B cell (primary cell): ENCODE results near the gene SUMO3. TPM values are rescaled to one million over a fixed set of nuclear protein-coding genes. Genes with fewer than 3 reads are reported as not detected.

Experiments
- ATAC-seq: fragments of 200-7000 bp; cut with Tn5 transposase; one replicate; pipeline ENCODE4 v1.10.0; 2021; ENCODE audit warnings: low read depth, mild to moderate bottlenecking, moderate number of reproducible peaks, moderate library complexity
- CTCF ChIA-PET: fragments of 350-600 bp; sonication (Branson Sonifier 250); formaldehyde crosslinking; loops from one replicate; lab custom pipeline; 2021; ENCODE audit warnings: antibody characterized with exemption, inconsistent platforms; lab: Charles Lee
- POLR2A ChIA-PET: fragments of 350-600 bp; sonication (Branson Sonifier 250); formaldehyde crosslinking; loops from one replicate; lab custom pipeline; 2021; ENCODE audit warnings: antibody characterized with exemption; lab: Charles Lee
- DNase-seq: peaks from one replicate; pipeline ENCODE4 v3.0.0; 2013
- H2AFZ ChIP-seq: 2 replicates; pipeline ENCODE4 v1.6.1; 2012; ENCODE audit warnings: mild to moderate bottlenecking, low read depth, low read length; ENCODE audit not compliant: insufficient read depth, poor library complexity, severe bottlenecking
- H3K27ac ChIP-seq, 2 donors: 1 replicate in 1 of 2; 2 replicates in 1 of 2; pipeline ENCODE4 v1.5.1; 2012 to 2013; ENCODE audit warnings: low read length in 2 of 2, mild to moderate bottlenecking in 2 of 2, moderate library complexity in 1 of 2
- H3K27me3 ChIP-seq, 4 experiments: fragments of 200-600 bp in 1 of 4; sonication (generic) in 1 of 4; replicated peaks in 1 of 4; 1 replicate in 2 of 4; 2 replicates in 2 of 4; pipeline versions ENCODE4 v1.6.1 to v1.7.0; 2013 to 2016; ENCODE audit warnings: low read length in 3 of 4, mild to moderate bottlenecking in 2 of 4, mixed read lengths in 1 of 4, moderate library complexity in 1 of 4; ENCODE audit not compliant: insufficient read depth in 4 of 4, control insufficient read depth in 3 of 4; ENCODE audit errors: control extremely low read depth in 1 of 4
- H3K36me3 ChIP-seq, 2 experiments: replicated peaks in 1 of 2; 1 replicate in 1 of 2; 2 replicates in 1 of 2; pipeline versions ENCODE4 v1.6.1 to v1.7.1; 2013; ENCODE audit warnings: low read length in 1 of 2; ENCODE audit not compliant: insufficient read depth in 2 of 2, control insufficient read depth in 1 of 2; ENCODE audit errors: control extremely low read depth in 1 of 2, extremely low read depth in 1 of 2
- H3K4me1 ChIP-seq, 2 donors: fragments of 200-600 bp in 1 of 2; sonication (generic) in 1 of 2; 1 replicate in 1 of 2; 2 replicates in 1 of 2; pipeline versions ENCODE4 v1.5.1 to v1.6.1; 2013 to 2017; ENCODE audit warnings: low read length in 2 of 2; ENCODE audit not compliant: control insufficient read depth in 2 of 2, insufficient read depth in 2 of 2
- H3K4me2 ChIP-seq: replicated peaks from 2 replicates; pipeline ENCODE3; 2012; ENCODE audit warnings: mild to moderate bottlenecking, low read depth, low read length; ENCODE audit not compliant: poor library complexity, severe bottlenecking
- H3K4me3 ChIP-seq, 5 experiments: fragments of 200-600 bp in 1 of 5; sonication (generic) in 1 of 5; 1 replicate in 3 of 5; 2 replicates in 2 of 5; pipeline versions ENCODE4 v1.5.1 to v1.7.0; 2011 to 2016; ENCODE audit warnings: low read length in 4 of 5, mild to moderate bottlenecking in 4 of 5, low read depth in 2 of 5, control low read depth in 1 of 5, moderate library complexity in 1 of 5; ENCODE audit not compliant: insufficient read depth in 1 of 5; ENCODE audit errors: control extremely low read depth in 1 of 5, extremely low read depth in 1 of 5
- H3K79me2 ChIP-seq: fragments of 200-600 bp; sonication (generic); one replicate; pipeline ENCODE4 v1.6.0; 2016; ENCODE audit warnings: low read length; ENCODE audit not compliant: control insufficient read depth, insufficient read depth
- H3K9ac ChIP-seq: fragments of 200-600 bp; sonication (generic); 2 replicates; pipeline ENCODE4 v1.6.1; 2017; ENCODE audit warnings: mild to moderate bottlenecking, low read length, moderate library complexity
- H3K9me3 ChIP-seq, 3 donors: one replicate each; pipeline versions ENCODE4 v1.6.1 to v1.7.1; 2013; ENCODE audit warnings: low read length in 2 of 3; ENCODE audit not compliant: control insufficient read depth in 2 of 3, insufficient read depth in 1 of 3; ENCODE audit errors: control extremely low read depth in 1 of 3
- H4K20me1 ChIP-seq: 2 replicates; pipeline ENCODE4 v1.6.0; 2012; ENCODE audit warnings: mild to moderate bottlenecking, low read length; ENCODE audit not compliant: insufficient read depth, control insufficient read depth, poor library complexity, severe bottlenecking
- H3K27ac Mint-ChIP-seq: one replicate; pipeline ENCODE4 v1.8.0; 2021; ENCODE audit warnings: mixed read lengths
- H3K27me3 Mint-ChIP-seq: one replicate; pipeline ENCODE4 v1.8.0; 2021; ENCODE audit warnings: mixed read lengths
- H3K4me1 Mint-ChIP-seq: one replicate; pipeline ENCODE4 v1.8.0; 2021; ENCODE audit warnings: mixed read lengths
- H3K4me3 Mint-ChIP-seq: one replicate; pipeline ENCODE4 v1.8.0; 2021; ENCODE audit warnings: mixed read lengths
- H3K9me3 Mint-ChIP-seq: one replicate; pipeline ENCODE4 v1.8.0; 2022; ENCODE audit warnings: mixed read lengths; ENCODE audit not compliant: insufficient read depth
- EZH2 ChIP-seq: IDR thresholded peaks from 2 replicates; pipeline ENCODE4 v1.6.1; 2012; ENCODE audit warnings: borderline replicate concordance, low read depth, mild to moderate bottlenecking, moderate library complexity, low read length; ENCODE audit not compliant: insufficient read depth, poor library complexity, severe bottlenecking
- WGBS: methylation state at CpG from one replicate; pipeline ENCODE4 v1.1.5; 2013; ENCODE audit warnings: missing lambda C conversion rate; ENCODE audit not compliant: insufficient coverage; 5-methylcytosine and 5-hydroxymethylcytosine counted together
- intact Hi-C: fragments of 100-400 bp; cut with micrococcal nuclease; formaldehyde crosslinking; loops from one replicate; pipeline ENCODE4 v1.10.0; 2022
- polyA plus RNA-seq: library from polyadenylated mRNA; depleted of rRNA; stranded (reverse); fragments of >200 nt; gene quantifications from 2 replicates; pipeline ENCODE4 v1.2.3, GENCODE V29; 2012
- total RNA-seq, 2 donors: library from RNA; stranded (reverse); fragments of 120-200 nt in 1 of 2; gene quantifications; 1 replicate in 1 of 2; 2 replicates in 1 of 2; pipeline versions ENCODE4 v1.2.3 to v1.2.4, GENCODE V29; 2013 to 2022
- TF ChIP-seq, protein P1 (sequence below): fragments of 200-600 bp; IDR thresholded peaks from one replicate; pipeline ENCODE4 v1.8.0; 2022; ENCODE audit warnings: antibody characterized with exemption, mild to moderate bottlenecking

Gene SUMO3
- total and polyA plus RNA-seq, 2 donors (not counting 1 experiment from before 2014, with no cell fraction given) = 37.6 to 44.8 TPM

DNA sequence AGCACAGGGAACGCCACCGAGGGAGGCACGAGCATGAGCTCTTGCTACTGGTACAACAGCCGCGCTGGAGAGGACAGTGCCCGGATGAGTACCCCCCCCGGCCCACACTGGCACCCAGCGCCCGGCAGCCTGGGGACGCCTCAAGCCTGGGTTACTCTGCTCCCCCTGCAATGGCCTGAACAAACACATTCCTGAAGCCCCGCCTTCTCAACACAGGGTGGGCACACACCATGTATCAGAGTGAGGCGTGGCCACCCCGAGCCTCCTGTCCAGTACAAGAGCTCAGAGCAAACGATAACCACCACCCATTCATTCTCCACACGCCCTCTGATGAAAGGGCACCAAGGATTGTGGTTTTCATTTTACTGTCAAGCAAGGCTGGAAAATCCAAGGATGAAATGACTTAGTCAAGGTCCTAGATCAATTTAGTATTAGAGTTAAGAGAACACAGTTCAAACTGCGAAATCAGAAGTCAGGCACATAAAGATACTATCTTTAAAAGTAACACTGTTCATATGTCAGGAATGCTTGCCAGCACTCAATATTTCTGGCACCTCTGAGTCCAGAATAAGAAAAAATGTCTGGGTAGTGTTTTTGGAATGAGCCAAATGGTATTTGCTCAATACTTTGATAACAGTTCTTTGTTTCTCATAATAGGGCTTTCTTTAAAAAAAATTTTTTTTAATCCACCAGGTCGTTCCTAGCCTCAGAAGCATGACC lies 38.3 kb downstream of the SUMO3 start:
- no peak for DNase-seq
- 87% methylated on average over 8 of the region's 17 CpGs for WGBS
- H2AFZ ChIP-seq = no peak overlapping the region
- ChIA-PET POLR2A (interaction anchor here (0.5 kb wide), 1 partner anchor 145 kb away, joined by 4 read pairs; no protein-coding TSS in a partner anchor), CTCF (no interaction called here)
- peaks cover 48% of the 10 kb centered on the region for H3K79me2 ChIP-seq
- H3K4me1 Mint-ChIP-seq = peaks cover 6% of the 10 kb centered on the region
- TF ChIP-seq EZH2 = no peak
- TF ChIP-seq, protein P1, sequence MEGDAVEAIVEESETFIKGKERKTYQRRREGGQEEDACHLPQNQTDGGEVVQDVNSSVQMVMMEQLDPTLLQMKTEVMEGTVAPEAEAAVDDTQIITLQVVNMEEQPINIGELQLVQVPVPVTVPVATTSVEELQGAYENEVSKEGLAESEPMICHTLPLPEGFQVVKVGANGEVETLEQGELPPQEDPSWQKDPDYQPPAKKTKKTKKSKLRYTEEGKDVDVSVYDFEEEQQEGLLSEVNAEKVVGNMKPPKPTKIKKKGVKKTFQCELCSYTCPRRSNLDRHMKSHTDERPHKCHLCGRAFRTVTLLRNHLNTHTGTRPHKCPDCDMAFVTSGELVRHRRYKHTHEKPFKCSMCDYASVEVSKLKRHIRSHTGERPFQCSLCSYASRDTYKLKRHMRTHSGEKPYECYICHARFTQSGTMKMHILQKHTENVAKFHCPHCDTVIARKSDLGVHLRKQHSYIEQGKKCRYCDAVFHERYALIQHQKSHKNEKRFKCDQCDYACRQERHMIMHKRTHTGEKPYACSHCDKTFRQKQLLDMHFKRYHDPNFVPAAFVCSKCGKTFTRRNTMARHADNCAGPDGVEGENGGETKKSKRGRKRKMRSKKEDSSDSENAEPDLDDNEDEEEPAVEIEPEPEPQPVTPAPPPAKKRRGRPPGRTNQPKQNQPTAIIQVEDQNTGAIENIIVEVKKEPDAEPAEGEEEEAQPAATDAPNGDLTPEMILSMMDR = no peak
- intact Hi-C loops = no loop called here
- H3K9me3 Mint-ChIP-seq = no peaks in the 10 kb centered on the region
- H3K4me3 Mint-ChIP-seq = no peak overlapping the region
- no peak overlapping the region for H3K9ac ChIP-seq
- no peak overlapping the region for H3K4me2 ChIP-seq
- peaks cover 0 to 51% of the 10 kb centered on the region in 2 experiments for H3K36me3 ChIP-seq
- no peak overlapping the region for H3K27ac Mint-ChIP-seq
- H4K20me1 ChIP-seq = peaks cover 55% of the 10 kb centered on the region
- no peak for ATAC-seq
- H3K27me3 Mint-ChIP-seq = no peaks in the 10 kb centered on the region
- no peaks in the 10 kb centered on the region for H3K27me3 ChIP-seq
- H3K4me1 ChIP-seq = no peaks in the 10 kb centered on the region
- H3K9me3 ChIP-seq = no peaks in the 10 kb centered on the region
- no peak overlapping the region for H3K4me3 ChIP-seq
- H3K27ac ChIP-seq = no peak overlapping the region

DNA sequence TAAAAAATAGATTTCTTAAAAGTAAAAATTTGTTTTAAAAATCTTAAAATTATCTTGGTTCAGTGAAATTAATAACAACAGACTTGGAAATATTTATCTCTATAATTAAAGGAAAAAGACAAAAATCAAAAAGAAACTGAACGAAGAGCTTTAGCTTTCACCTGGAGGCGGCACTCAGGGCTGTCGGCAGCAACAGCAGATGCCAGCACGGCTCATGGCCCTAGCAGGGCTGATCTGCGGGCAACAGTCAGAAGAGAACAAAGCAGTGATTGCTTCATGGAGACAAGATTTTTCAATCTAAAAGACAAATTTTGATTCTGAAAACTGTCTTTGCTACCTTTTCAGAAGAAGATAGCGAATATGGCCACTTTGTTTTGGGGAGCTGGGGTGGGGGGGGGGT lies 38.9 kb downstream of the SUMO3 start:
- Mint-ChIP-seq H3K27ac (no peak overlapping the region), H3K4me1 (peaks cover 6% of the 10 kb centered on the region), H3K27me3 (no peaks in the 10 kb centered on the region), H3K4me3 (no peak overlapping the region), H3K9me3 (no peaks in the 10 kb centered on the region)
- 98% methylated on average over 5 of the region's 6 CpGs for WGBS
- H3K79me2 ChIP-seq = peaks cover 43% of the 10 kb centered on the region
- ATAC-seq (no peak), DNase-seq (no peak)
- intact Hi-C loops = no loop called here
- no peak overlapping the region for H3K9ac ChIP-seq
- TF ChIP-seq, protein P1 = no peak
- TF ChIP-seq EZH2 = no peak
- ChIA-PET CTCF (no interaction called here), POLR2A (no interaction called here)
- no peaks in the 10 kb centered on the region for H3K27me3 ChIP-seq
- peaks cover 50% of the 10 kb centered on the region for H4K20me1 ChIP-seq
- no peak overlapping the region for H3K27ac ChIP-seq
- H3K9me3 ChIP-seq = no peaks in the 10 kb centered on the region
- H3K4me1 ChIP-seq = no peaks in the 10 kb centered on the region
- no peak overlapping the region for H3K4me3 ChIP-seq
- H2AFZ ChIP-seq = no peak overlapping the region
- H3K36me3 ChIP-seq = peaks cover 0 to 53% of the 10 kb centered on the region in 2 experiments
- H3K4me2 ChIP-seq = no peak overlapping the region
